HepG2 (cell line): ENCODE results near the gene SIGLEC7.

Experiments
- ARNT ChIP-seq: fragments of 450-650 bp; IDR thresholded peaks from 2 replicates; pipeline ENCODE4 v1.6.1; 2017
- ATF7 ChIP-seq, 2 experiments: fragments of 450-650 bp in 1 of 2; sonication (generic) in 1 of 2; formaldehyde crosslinking in 1 of 2; IDR thresholded peaks; 2 replicates each; pipeline versions ENCODE4 v1.4.0 to v1.6.1; 2016 to 2020; ENCODE audit warnings: antibody characterized with exemption in 1 of 2, mild to moderate bottlenecking in 1 of 2, missing genetic modification reagents in 1 of 2
- EP300 ChIP-seq, 3 experiments: sonication (generic) in 1 of 3; formaldehyde crosslinking in 1 of 3; IDR thresholded peaks; 2 replicates each; pipeline versions ENCODE4 v1.5.1 to v1.6.1; 2011 to 2020; ENCODE audit warnings: low read depth in 2 of 3, low read length in 2 of 3, borderline replicate concordance in 1 of 3, improper control_type of control experiment in 1 of 3, mild to moderate bottlenecking in 1 of 3, missing genetic modification reagents in 1 of 3, moderate library complexity in 1 of 3
- KDM5A ChIP-seq: fragments of 200-600 bp; sonication (generic); IDR thresholded peaks from 2 replicates; pipeline ENCODE4 v1.7.0; 2018; ENCODE audit warnings: antibody characterized with exemption, mild to moderate bottlenecking, low read length, borderline replicate concordance
- RAD21 ChIP-seq: fragments of 450-650 bp; formaldehyde crosslinking; IDR thresholded peaks from 2 replicates; pipeline ENCODE4 v1.5.0; 2020; ENCODE audit warnings: mild to moderate bottlenecking
- RBM22 ChIP-seq: fragments of 200-400 bp; formaldehyde crosslinking; optimal IDR thresholded peaks from 2 replicates; pipeline ENCODE3; 2017; ENCODE audit warnings: mild to moderate bottlenecking, low read length, moderate library complexity
- REXO4 ChIP-seq: sonication (generic); formaldehyde crosslinking; IDR thresholded peaks from 2 replicates; pipeline ENCODE4 v1.8.0; 2022; ENCODE audit warnings: missing genetic modification reagents, mild to moderate bottlenecking, borderline replicate concordance
- SRF ChIP-seq: IDR thresholded peaks from 2 replicates; pipeline ENCODE4 v1.6.1; 2011; ENCODE audit warnings: mild to moderate bottlenecking, low read depth, low read length, moderate library complexity
- ZNF614 ChIP-seq: IDR thresholded peaks from 2 replicates; pipeline ENCODE4 v1.6.1; 2018; ENCODE audit warnings: missing biosample characterization, missing genetic modification reagents, inconsistent platforms, borderline replicate concordance
- ZNF761 ChIP-seq: sonication (generic); formaldehyde crosslinking; conservative IDR thresholded peaks from 2 replicates; pipeline ENCODE4 v1.4.0; 2020; ENCODE audit warnings: mild to moderate bottlenecking, missing genetic modification reagents
- ZNF878 ChIP-seq: sonication (generic); formaldehyde crosslinking; IDR thresholded peaks from 2 replicates; pipeline ENCODE4 v1.8.1; 2023; ENCODE audit warnings: mild to moderate bottlenecking, missing genetic modification reagents, moderate library complexity
- TF ChIP-seq, protein P1 (sequence below): sonication (generic); formaldehyde crosslinking; IDR thresholded peaks from 2 replicates; pipeline ENCODE4 v1.4.0; 2020; ENCODE audit warnings: missing genetic modification reagents
- TF ChIP-seq, protein P2 (sequence below): sonication (generic); formaldehyde crosslinking; IDR thresholded peaks from 2 replicates; pipeline ENCODE4 v1.5.0; 2020; ENCODE audit warnings: mild to moderate bottlenecking, missing genetic modification reagents, moderate library complexity

DNA sequence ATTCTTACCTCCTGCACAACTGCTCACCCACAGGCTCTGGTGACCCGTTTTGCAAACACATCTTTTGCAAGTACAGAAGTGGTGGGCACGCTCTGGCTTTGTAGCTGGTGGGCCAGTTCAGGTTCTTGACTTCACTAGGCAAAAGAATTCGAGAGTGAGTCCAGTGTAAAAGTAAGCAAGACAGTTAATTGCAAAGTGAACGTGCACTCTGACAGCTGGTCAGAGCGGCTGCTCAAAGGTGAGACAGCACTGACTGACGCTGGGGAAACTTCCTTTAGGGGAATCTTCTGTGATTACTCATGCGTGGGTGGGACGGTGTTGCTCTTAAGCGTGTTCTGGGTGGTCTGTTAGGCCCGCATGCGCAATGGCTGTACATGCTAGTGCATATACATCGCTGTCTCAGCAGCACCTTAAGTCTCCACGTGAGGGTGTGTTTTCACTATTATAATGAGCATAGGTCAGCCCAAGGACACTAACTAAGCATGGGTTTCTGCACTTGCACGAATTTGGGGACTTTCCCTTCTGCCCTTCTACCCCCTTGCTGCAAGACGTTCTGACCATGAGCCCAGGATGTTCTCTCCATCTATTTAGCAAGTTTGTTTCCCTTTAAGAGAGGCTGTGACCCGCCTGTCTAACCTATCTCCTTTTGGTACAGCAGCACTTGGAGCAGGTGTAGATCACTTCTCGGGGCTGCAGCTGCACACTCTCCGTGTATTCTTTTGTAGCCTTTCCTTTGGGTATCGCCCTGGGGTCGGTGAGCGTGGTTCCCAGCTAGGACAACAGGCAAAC, 52.6 kb downstream of the SIGLEC7 start:
- TF ChIP-seq ARNT (no peak), RAD21 (CRISPR knock-in tag) (no peak), EP300 (IDR thresholded peaks at IDR 0.05; ENCODE audit: low read depth in 2 of 2, low read length in 2 of 2) (no peak), EP300 (CRISPR knock-in tag; IDR thresholded peaks at IDR 0.05; ENCODE audit: borderline replicate concordance) (no peak), RBM22 (no peak), KDM5A (no peak), ZNF878 (no peak), SRF (no peak), REXO4 (CRISPR knock-in tag) (no peak), ZNF614 (CRISPR knock-in tag) (no peak), ATF7 (IDR thresholded peaks at IDR 0.05) (no peak), ATF7 (CRISPR knock-in tag; IDR thresholded peaks at IDR 0.05) (no peak), ZNF761 (CRISPR knock-in tag) (no peak)
- TF ChIP-seq, protein P1, sequence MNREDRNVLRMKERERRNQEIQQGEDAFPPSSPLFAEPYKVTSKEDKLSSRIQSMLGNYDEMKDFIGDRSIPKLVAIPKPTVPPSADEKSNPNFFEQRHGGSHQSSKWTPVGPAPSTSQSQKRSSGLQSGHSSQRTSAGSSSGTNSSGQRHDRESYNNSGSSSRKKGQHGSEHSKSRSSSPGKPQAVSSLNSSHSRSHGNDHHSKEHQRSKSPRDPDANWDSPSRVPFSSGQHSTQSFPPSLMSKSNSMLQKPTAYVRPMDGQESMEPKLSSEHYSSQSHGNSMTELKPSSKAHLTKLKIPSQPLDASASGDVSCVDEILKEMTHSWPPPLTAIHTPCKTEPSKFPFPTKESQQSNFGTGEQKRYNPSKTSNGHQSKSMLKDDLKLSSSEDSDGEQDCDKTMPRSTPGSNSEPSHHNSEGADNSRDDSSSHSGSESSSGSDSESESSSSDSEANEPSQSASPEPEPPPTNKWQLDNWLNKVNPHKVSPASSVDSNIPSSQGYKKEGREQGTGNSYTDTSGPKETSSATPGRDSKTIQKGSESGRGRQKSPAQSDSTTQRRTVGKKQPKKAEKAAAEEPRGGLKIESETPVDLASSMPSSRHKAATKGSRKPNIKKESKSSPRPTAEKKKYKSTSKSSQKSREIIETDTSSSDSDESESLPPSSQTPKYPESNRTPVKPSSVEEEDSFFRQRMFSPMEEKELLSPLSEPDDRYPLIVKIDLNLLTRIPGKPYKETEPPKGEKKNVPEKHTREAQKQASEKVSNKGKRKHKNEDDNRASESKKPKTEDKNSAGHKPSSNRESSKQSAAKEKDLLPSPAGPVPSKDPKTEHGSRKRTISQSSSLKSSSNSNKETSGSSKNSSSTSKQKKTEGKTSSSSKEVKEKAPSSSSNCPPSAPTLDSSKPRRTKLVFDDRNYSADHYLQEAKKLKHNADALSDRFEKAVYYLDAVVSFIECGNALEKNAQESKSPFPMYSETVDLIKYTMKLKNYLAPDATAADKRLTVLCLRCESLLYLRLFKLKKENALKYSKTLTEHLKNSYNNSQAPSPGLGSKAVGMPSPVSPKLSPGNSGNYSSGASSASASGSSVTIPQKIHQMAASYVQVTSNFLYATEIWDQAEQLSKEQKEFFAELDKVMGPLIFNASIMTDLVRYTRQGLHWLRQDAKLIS (CRISPR knock-in tag): no peak
- TF ChIP-seq, protein P2, sequence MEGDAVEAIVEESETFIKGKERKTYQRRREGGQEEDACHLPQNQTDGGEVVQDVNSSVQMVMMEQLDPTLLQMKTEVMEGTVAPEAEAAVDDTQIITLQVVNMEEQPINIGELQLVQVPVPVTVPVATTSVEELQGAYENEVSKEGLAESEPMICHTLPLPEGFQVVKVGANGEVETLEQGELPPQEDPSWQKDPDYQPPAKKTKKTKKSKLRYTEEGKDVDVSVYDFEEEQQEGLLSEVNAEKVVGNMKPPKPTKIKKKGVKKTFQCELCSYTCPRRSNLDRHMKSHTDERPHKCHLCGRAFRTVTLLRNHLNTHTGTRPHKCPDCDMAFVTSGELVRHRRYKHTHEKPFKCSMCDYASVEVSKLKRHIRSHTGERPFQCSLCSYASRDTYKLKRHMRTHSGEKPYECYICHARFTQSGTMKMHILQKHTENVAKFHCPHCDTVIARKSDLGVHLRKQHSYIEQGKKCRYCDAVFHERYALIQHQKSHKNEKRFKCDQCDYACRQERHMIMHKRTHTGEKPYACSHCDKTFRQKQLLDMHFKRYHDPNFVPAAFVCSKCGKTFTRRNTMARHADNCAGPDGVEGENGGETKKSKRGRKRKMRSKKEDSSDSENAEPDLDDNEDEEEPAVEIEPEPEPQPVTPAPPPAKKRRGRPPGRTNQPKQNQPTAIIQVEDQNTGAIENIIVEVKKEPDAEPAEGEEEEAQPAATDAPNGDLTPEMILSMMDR (CRISPR knock-in tag): no peak
